Glutamatergic neuron (in vitro differentiated cells): ENCODE measurements around the gene GRID1. TPM values are rescaled to one million over a fixed set of nuclear protein-coding genes. Genes with fewer than 3 reads are reported as not detected.

Experiments used
- DNase-seq: peaks from one replicate; pipeline ENCODE4 v3.0.0; 2022
- H3K27ac Mint-ChIP-seq: one replicate; pipeline ENCODE4 v1.8.0; 2020; ENCODE audit warnings: mild to moderate bottlenecking, mixed read lengths, inconsistent platforms; ENCODE audit not compliant: unreplicated experiment
- H3K27me3 Mint-ChIP-seq: one replicate; pipeline ENCODE4 v1.8.0; 2020; ENCODE audit warnings: mild to moderate bottlenecking, moderate library complexity, mixed read lengths, inconsistent platforms; ENCODE audit not compliant: unreplicated experiment
- H3K36me3 Mint-ChIP-seq: one replicate; pipeline ENCODE4 v1.8.0; 2020; ENCODE audit warnings: mild to moderate bottlenecking, mixed read lengths, inconsistent platforms; ENCODE audit not compliant: unreplicated experiment
- H3K4me1 Mint-ChIP-seq: one replicate; pipeline ENCODE4 v1.8.0; 2020; ENCODE audit warnings: mild to moderate bottlenecking, low read depth, mixed read lengths, inconsistent platforms; ENCODE audit not compliant: unreplicated experiment
- H3K4me3 Mint-ChIP-seq: one replicate; pipeline ENCODE4 v1.8.0; 2020; ENCODE audit warnings: mild to moderate bottlenecking, mixed read lengths, inconsistent platforms; ENCODE audit not compliant: unreplicated experiment
- H3K9me3 Mint-ChIP-seq: one replicate; pipeline ENCODE4 v1.8.0; 2020; ENCODE audit warnings: mild to moderate bottlenecking, moderate library complexity, mixed read lengths, inconsistent platforms; ENCODE audit not compliant: unreplicated experiment
- total RNA-seq: library from RNA; stranded (reverse); fragmentation: NEBNext Ultra II Directional; extraction: Animal tissue kit (Norgen Biotek cat#: 25700); gene quantifications from one replicate; pipeline ENCODE4 v1.2.1, GENCODE V29; 2021; ENCODE audit not compliant: unreplicated experiment
- TF ChIP-seq, protein P1 (sequence below): fragments of 200-600 bp; sonication (generic); IDR thresholded peaks from one replicate; pipeline ENCODE4 v1.5.0; 2021; ENCODE audit not compliant: partially characterized antibody, unreplicated experiment

Gene GRID1
- total RNA-seq, 1 donor from 2014 or later, result 8.0 TPM

DNA sequence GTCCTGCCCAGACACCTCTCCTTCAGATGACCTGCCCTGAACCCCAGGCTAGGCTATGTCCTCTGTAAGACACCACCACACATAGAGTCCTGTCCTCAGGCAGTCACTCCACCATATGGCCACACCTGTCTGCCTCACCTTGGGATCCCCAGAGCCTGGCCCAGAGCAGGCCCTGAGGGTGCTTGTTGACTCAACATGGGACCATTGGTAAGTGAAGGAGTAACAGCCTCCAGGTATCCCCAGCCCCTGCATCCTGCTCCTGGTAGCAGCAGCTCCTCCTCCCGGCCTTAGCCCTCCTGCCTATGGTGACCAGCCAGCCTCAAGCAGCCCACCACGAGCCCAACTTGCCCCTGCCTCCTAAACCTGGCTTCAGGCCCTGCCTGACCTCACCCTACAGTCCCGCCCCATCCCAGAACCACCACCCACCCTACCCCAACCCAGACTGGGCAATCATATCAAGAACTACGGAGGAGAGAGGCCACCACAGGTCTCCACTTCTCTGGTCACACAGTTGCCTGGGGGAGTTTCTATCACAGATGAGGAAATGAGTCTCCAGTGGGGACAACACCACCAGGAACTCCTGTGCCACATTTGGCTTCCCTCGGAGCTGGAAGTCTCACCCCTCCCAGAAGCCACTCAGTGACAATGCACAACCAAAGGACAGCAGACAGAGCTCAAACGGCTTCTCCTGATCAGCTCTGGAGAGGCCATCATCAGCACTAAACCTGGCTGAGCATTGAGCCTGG, 136.6 kb downstream of the GRID1 start:
- H3K4me3 Mint-ChIP-seq, result no peak overlapping the region
- TF ChIP-seq, protein P1, sequence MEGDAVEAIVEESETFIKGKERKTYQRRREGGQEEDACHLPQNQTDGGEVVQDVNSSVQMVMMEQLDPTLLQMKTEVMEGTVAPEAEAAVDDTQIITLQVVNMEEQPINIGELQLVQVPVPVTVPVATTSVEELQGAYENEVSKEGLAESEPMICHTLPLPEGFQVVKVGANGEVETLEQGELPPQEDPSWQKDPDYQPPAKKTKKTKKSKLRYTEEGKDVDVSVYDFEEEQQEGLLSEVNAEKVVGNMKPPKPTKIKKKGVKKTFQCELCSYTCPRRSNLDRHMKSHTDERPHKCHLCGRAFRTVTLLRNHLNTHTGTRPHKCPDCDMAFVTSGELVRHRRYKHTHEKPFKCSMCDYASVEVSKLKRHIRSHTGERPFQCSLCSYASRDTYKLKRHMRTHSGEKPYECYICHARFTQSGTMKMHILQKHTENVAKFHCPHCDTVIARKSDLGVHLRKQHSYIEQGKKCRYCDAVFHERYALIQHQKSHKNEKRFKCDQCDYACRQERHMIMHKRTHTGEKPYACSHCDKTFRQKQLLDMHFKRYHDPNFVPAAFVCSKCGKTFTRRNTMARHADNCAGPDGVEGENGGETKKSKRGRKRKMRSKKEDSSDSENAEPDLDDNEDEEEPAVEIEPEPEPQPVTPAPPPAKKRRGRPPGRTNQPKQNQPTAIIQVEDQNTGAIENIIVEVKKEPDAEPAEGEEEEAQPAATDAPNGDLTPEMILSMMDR, result no peak
- no peaks in the 10 kb centered on the region for H3K27me3 Mint-ChIP-seq
- no peak overlapping the region for H3K27ac Mint-ChIP-seq
- peaks cover 4% of the 10 kb centered on the region for H3K4me1 Mint-ChIP-seq
- DNase-seq, result no peak
- no peaks in the 10 kb centered on the region for H3K36me3 Mint-ChIP-seq
- peaks cover 3% of the 10 kb centered on the region for H3K9me3 Mint-ChIP-seq

DNA sequence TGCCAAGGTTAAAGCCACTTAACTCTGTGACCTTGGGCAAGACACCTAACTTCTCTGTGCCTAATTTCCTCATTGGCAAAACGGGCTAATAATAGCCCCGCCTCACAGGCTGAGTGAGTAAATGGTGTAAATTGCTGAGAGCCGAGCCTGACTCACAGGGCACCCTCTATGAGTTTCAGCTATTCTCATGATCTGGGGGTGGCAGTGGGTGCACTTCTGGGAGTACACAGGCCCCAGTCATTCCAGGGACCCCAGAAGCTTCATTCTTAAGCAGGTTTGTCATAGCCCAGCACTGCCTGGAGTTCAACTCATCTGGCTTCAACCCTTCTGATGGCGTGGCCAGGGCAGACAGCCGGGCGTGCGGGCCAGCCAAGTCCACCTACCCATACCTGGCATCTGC, 137.2 kb downstream of the GRID1 start:
- Mint-ChIP-seq H3K4me3 (no peak overlapping the region), H3K27me3 (no peaks in the 10 kb centered on the region), H3K4me1 (peaks cover 4% of the 10 kb centered on the region), H3K9me3 (peaks cover 5% of the 10 kb centered on the region), H3K27ac (no peak overlapping the region), H3K36me3 (no peaks in the 10 kb centered on the region)
- DNase-seq, result no peak
- TF ChIP-seq, protein P1, result no peak

DNA sequence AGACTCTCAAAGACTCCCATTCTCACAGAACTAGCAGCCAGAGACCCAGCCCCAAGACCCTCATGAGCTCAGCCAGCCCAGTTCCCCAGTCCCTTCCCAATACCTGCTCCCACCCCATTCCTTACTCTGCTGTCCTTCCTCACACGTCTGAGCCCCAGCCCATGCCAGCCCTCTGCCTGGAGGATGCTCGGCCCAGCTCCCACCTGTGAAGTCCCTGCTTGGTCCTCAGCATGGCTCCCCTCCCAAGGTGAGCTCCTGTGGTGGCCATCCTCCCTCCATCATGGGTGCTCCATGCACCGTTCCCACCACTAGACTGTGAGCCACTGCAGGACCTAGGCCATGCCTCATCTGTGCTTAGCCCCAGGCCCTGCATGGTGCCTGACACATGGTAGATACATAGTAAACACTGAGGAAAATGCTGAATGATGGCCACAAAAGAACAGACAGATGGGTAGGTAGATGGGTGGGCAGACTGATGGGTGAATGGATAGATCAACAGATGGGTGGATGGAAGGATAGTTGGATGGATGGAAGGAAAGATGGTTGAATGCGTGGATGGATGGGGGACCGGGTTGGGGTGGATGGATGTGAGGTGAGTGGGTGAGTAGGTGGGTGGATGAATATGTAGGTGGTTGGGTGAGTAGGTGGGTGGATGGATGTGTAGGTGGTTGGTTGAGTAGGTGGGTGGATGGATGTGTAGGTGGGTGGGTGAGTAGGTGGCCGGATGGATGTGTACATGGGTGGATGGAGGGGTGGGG, 138.9 kb downstream of the GRID1 start:
- no peaks in the 10 kb centered on the region for H3K36me3 Mint-ChIP-seq
- no peaks in the 10 kb centered on the region for H3K27me3 Mint-ChIP-seq
- H3K27ac Mint-ChIP-seq, result no peak overlapping the region
- H3K4me1 Mint-ChIP-seq, result no peaks in the 10 kb centered on the region
- no peak for DNase-seq
- TF ChIP-seq, protein P1, result no peak
- no peak overlapping the region for H3K4me3 Mint-ChIP-seq
- H3K9me3 Mint-ChIP-seq, result peaks cover 5% of the 10 kb centered on the region

DNA sequence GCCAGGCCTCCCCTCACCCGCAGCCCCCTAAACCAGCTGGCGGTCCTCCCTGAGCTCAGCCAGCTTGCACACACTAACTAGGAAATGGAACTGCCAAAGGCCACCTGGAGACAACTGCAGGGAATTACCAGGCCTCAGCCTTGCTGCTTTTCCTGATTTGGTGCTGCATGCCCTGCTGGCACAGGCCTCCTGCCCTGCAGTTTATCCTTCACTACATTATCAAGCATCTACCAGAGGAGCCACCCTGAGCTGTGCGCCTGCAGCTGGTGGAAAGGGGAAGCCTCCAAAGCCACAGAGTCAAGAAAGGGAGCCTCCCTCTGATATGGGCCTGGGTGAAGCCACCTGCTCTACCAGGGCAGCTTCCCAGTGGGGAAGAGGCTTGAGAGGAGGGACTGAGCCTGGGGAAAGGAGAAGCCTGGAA, 139.8 kb downstream of the GRID1 start:
- no peak overlapping the region for H3K27ac Mint-ChIP-seq
- no peaks in the 10 kb centered on the region for H3K4me1 Mint-ChIP-seq
- TF ChIP-seq, protein P1, result no peak
- H3K36me3 Mint-ChIP-seq, result no peaks in the 10 kb centered on the region
- H3K4me3 Mint-ChIP-seq, result no peak overlapping the region
- H3K9me3 Mint-ChIP-seq, result peaks cover 5% of the 10 kb centered on the region
- no peak for DNase-seq
- no peaks in the 10 kb centered on the region for H3K27me3 Mint-ChIP-seq

DNA sequence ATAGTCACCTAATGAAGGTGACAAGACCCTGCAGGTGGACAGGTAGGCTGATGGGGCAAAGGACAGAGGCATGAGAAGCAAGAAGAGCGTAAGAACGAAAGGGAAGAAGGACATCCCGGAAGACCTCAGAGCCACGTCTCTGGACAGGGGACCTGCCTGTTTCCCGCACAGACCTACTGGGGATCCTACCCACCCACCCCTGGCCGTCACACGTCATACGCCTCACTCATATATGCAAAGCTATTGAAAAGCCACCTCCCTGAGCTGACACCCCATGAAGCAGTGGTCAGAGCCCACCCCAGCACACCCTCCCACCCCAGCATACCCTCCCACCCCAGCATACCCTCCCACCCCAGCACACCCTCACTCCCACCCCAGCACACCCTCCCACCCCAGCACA, 140.6 kb downstream of the GRID1 start:
- Mint-ChIP-seq H3K36me3 (no peaks in the 10 kb centered on the region), H3K4me3 (no peak overlapping the region), H3K27ac (no peak overlapping the region), H3K9me3 (peaks cover 5% of the 10 kb centered on the region), H3K4me1 (no peaks in the 10 kb centered on the region), H3K27me3 (no peaks in the 10 kb centered on the region)
- DNase-seq, result no peak
- TF ChIP-seq, protein P1, result no peak
